ENCODE data around the gene METTL4. TPM values are rescaled to one million over a fixed set of nuclear protein-coding genes. Genes with fewer than 3 reads are reported as not detected.

METTL4 gene
- total RNA-seq, 1 experiment from 2014 or later, result 20.3 TPM

DNA sequence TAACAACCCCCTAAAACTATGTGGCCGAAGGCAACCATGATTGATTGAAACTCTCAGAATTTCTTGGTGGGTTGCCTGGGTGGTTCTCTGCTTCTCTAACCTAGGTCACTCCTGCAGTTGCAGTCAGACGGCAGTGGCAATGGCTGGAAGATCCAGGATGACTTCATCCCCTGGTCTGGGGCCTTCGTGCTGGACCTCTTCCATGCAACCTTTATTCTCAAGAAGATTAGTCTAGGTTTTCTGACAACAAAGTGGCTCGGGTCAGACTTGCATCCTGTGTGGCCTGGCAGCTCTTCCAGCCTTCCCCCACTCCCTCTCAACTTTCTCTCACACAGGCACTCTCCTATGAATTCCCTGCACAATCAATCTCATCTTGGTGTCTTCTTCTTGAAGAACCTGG lies 76.4 kb downstream of the METTL4 start:
- H3K9me3 Mint-ChIP-seq (ENCODE audit: low read depth, unreplicated experiment), result no peaks in the 10 kb centered on the region
- CTCF ChIA-PET, result no interaction called here
- intact Hi-C loops (cut with micrococcal nuclease; ENCODE audit: unreplicated experiment), result no loop called here
- no peaks in the 10 kb centered on the region for H3K4me1 Mint-ChIP-seq (ENCODE audit: low read depth, unreplicated experiment)
- H3K27ac Mint-ChIP-seq (ENCODE audit: unreplicated experiment), result no peak overlapping the region
- DNase-seq, result no peak
- H3K4me3 Mint-ChIP-seq (ENCODE audit: low read depth, unreplicated experiment), result no peak overlapping the region
- no peaks in the 10 kb centered on the region for H3K27me3 Mint-ChIP-seq (ENCODE audit: unreplicated experiment)
- H3K36me3 Mint-ChIP-seq (ENCODE audit: insufficient read depth, unreplicated experiment), result no peaks in the 10 kb centered on the region
- TF ChIP-seq, protein P1, sequence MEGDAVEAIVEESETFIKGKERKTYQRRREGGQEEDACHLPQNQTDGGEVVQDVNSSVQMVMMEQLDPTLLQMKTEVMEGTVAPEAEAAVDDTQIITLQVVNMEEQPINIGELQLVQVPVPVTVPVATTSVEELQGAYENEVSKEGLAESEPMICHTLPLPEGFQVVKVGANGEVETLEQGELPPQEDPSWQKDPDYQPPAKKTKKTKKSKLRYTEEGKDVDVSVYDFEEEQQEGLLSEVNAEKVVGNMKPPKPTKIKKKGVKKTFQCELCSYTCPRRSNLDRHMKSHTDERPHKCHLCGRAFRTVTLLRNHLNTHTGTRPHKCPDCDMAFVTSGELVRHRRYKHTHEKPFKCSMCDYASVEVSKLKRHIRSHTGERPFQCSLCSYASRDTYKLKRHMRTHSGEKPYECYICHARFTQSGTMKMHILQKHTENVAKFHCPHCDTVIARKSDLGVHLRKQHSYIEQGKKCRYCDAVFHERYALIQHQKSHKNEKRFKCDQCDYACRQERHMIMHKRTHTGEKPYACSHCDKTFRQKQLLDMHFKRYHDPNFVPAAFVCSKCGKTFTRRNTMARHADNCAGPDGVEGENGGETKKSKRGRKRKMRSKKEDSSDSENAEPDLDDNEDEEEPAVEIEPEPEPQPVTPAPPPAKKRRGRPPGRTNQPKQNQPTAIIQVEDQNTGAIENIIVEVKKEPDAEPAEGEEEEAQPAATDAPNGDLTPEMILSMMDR (IDR thresholded peaks at IDR 0.05; ENCODE audit: unreplicated experiment), result no peak
- no TSS peak for BruUV-seq (replicated peaks)

Other genes starting within 250 kb of the METTL4 start
- 49.5 and 56.0 TPM in 2 replicates for gene NDC80, start 52 bp upstream of the METTL4 start, total RNA-seq (2022)
- gene SMCHD1, start 84.2 kb upstream of the METTL4 start, total RNA-seq (2022), result 66.1 and 68.3 TPM in 2 replicates